ENCODE measurements around the gene TNFRSF14. TPM values are rescaled to one million over a fixed set of nuclear protein-coding genes. Genes with fewer than 3 reads are reported as not detected.

The TNFRSF14 gene
- total and polyA plus RNA-seq, 2 of the 13 experiments (the other 11 are each of a cell fraction or from before 2014, with no cell fraction given), result 11.9 to 49.9 TPM

GRCh38 chr1:2519729-2520128 is 36.4 kb upstream of the TNFRSF14 start:
- H3K4me2 ChIP-seq (ENCODE audit: low read depth, low read length), result no peak overlapping the region
- 99% methylated on average over 19 of the region's 30 CpGs for WGBS (ENCODE audit: low lambda C conversion rate)
- CTCF ChIA-PET (ENCODE audit: low intra/inter-chr PET ratio, low total read pairs), result no interaction called here
- H3K4me3 ChIP-seq (replicated peaks in 1 of 3; ENCODE audit: insufficient read depth in 1 of 3, low read depth in 2 of 3, low read length in 3 of 3), result no peak overlapping the region
- H3K9me3 ChIP-seq (ENCODE audit: low read length), result no peaks in the 10 kb centered on the region
- peaks cover 22% of the 10 kb centered on the region for H3K79me2 ChIP-seq (ENCODE audit: insufficient read depth, low read length)
- TF ChIP-seq REL (CRISPR knock-in tag; conservative IDR thresholded peaks at IDR 0.05) (no peak), CEBPG (CRISPR knock-in tag; IDR thresholded peaks at IDR 0.05) (no peak), ZBTB10 (CRISPR knock-in tag; IDR thresholded peaks at IDR 0.05; ENCODE audit: borderline replicate concordance) (no peak), CREB3 (CRISPR knock-in tag; IDR thresholded peaks at IDR 0.05) (no peak), SALL2 (CRISPR knock-in tag; IDR thresholded peaks at IDR 0.05) (no peak), HMGXB4 (CRISPR knock-in tag; IDR thresholded peaks at IDR 0.05; ENCODE audit: borderline replicate concordance in 1 of 2, low read depth in 1 of 2) (no peak), ZFP36L2 (CRISPR knock-in tag; IDR thresholded peaks at IDR 0.05) (no peak), KLF11 (CRISPR knock-in tag; IDR thresholded peaks at IDR 0.05) (no peak), ZMAT5 (CRISPR knock-in tag; IDR thresholded peaks at IDR 0.05; ENCODE audit: borderline replicate concordance, low read depth) (no peak), ZNF317 (CRISPR knock-in tag; IDR thresholded peaks at IDR 0.05) (no peak), ZSCAN9 (CRISPR knock-in tag; IDR thresholded peaks at IDR 0.05; ENCODE audit: borderline replicate concordance) (no peak), ZNF292 (CRISPR knock-in tag; IDR thresholded peaks at IDR 0.05; ENCODE audit: borderline replicate concordance, low read depth) (no peak), ZBTB37 (CRISPR knock-in tag; IDR thresholded peaks at IDR 0.05) (no peak), ZUFSP (CRISPR knock-in tag; IDR thresholded peaks at IDR 0.05; ENCODE audit: borderline replicate concordance) (no peak), GTF3A (CRISPR knock-in tag; conservative IDR thresholded peaks at IDR 0.05) (no peak), RARG (CRISPR knock-in tag; IDR thresholded peaks at IDR 0.05; ENCODE audit: low read depth) (no peak)
- no peak overlapping the region for H2AFZ ChIP-seq (ENCODE audit: low read length)
- peaks cover 28% of the 10 kb centered on the region for H3K4me1 ChIP-seq (ENCODE audit: insufficient read depth, low read length)
- in situ Hi-C loops (cut with HindIII; ENCODE audit: extremely low pct_ligation_motif_present, low pct_unique_long_range_greater_than_20kb) (loop anchor here (25.0 kb wide), 1 partner anchor 332 kb away; the partner anchor contains the start of gene FAAP20), intact Hi-C loops (cut with micrococcal nuclease; ENCODE audit: unreplicated experiment) (no loop called here)
- ATAC-seq (no peak), FAIRE-seq (no peak), DNase-seq (ENCODE audit: low spot score) (no peak)
- H4K20me1 ChIP-seq (ENCODE audit: insufficient read depth, low read length), result peaks cover 22% of the 10 kb centered on the region
- no peaks in the 10 kb centered on the region for H3K27me3 ChIP-seq (ENCODE audit: control insufficient read depth in 1 of 2, insufficient read depth in 2 of 2, low read length in 2 of 2)
- H3K36me3 ChIP-seq (replicated peaks in 1 of 2; ENCODE audit: control insufficient read depth in 1 of 2, insufficient read depth in 2 of 2, low read length in 2 of 2), result peaks cover 25 to 64% of the 10 kb centered on the region in 2 experiments; a peak in 4 of 5 replicates
- POLR2A ChIA-PET, result no interaction called here
- no TSS peak for BruUV-seq (replicated peaks)
- no peak overlapping the region for H3K9ac ChIP-seq (ENCODE audit: insufficient read depth, low read depth, low read length)
- no peak overlapping the region for H3K27ac ChIP-seq (ENCODE audit: extremely low read length, insufficient read depth, low read length)

Data from HepG2 (cell line).